ENCODE results near the gene FGF5. TPM values are rescaled to one million over a fixed set of nuclear protein-coding genes. Genes with fewer than 3 reads are reported as not detected.

The FGF5 gene
- total RNA-seq, 1 experiment from 2014 or later, result 2.6 TPM

DNA sequence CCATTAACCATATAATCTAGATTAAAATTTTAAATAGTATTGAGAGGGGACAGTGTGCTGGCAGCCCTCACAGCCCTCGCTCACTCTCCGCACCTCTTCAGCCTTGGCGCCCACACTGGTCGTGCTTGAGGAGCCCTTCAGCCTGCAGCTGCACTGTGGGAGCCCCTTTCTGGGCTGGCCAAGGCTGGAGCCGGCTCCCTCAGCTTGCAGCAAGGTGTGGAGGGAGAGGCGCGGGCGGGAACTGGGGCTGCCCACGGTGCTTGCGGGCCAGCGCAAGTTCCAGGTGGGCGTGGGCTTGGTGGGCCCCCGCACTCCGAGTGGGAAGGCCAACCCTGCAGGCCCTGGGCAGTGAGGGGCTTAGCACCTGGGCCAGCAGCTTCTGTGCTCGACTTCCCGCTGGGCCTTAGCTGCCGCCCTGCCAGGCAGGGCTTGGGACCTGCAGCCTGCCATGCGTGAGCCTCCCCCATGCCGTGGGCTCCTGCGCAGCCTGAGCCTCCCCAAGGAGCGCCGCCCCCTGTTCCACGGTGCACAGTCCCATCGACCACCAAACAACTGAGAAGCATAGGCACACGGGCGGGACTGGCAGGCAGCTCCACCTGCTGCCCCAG lies 36.3 kb downstream of the FGF5 start:
- Histone ChIP-seq H3K4me3 (ENCODE audit: low read length) (no peak overlapping the region), H4K20me1 (ENCODE audit: low read length) (no peaks in the 10 kb centered on the region), H3K79me2 (ENCODE audit: low read length) (no peaks in the 10 kb centered on the region), H3K36me3 (ENCODE audit: low read depth, low read length) (no peaks in the 10 kb centered on the region), H3K4me1 (ENCODE audit: insufficient read depth, low read length) (peaks cover 32% of the 10 kb centered on the region), H3K4me2 (ENCODE audit: low read length) (no peak overlapping the region), H3K27ac (ENCODE audit: low read length) (no peak overlapping the region), H3F3A (ENCODE audit: low read length, unreplicated experiment) (no peaks in the 10 kb centered on the region), H3K9ac (ENCODE audit: low read length) (no peak overlapping the region), H3K27me3 (ENCODE audit: low read length) (no peaks in the 10 kb centered on the region), H3K9me2 (replicated peaks; ENCODE audit: low read length) (no peaks in the 10 kb centered on the region), H2AFZ (ENCODE audit: low read length) (no peak overlapping the region), H3K9me3 (ENCODE audit: low read length) (no peaks in the 10 kb centered on the region)
- ATAC-seq (no peak), DNase-seq (no peak)
- BruUV-seq (replicated peaks), result no TSS peak
- ChIA-PET CTCF (no interaction called here), POLR2A (ENCODE audit: unreplicated experiment) (no interaction called here)
- intact Hi-C loops (cut with micrococcal nuclease), result no loop called here
- TF ChIP-seq CTCF (conservative IDR thresholded peaks at IDR 0.05; ENCODE audit: low read depth, low read length), result no peak
- no peak for TF ChIP-seq EZH2 (IDR thresholded peaks at IDR 0.05; ENCODE audit: low read length, unreplicated experiment)
- no peak for TF ChIP-seq EZH2phosphoT487 (IDR thresholded peaks at IDR 0.05; ENCODE audit: borderline replicate concordance, low read length)

- POLR2A ChIA-PET (ENCODE audit: unreplicated experiment), result no interaction called here
- no TSS peak for BruUV-seq (replicated peaks)
- Histone ChIP-seq H3K9me3 (ENCODE audit: low read length) (no peaks in the 10 kb centered on the region), H3K79me2 (ENCODE audit: low read length) (no peaks in the 10 kb centered on the region), H3K27me3 (ENCODE audit: low read length) (no peaks in the 10 kb centered on the region), H3K4me3 (ENCODE audit: low read length) (no peak overlapping the region), H3K9ac (ENCODE audit: low read length) (no peak overlapping the region), H3K9me2 (replicated peaks; ENCODE audit: low read length) (no peaks in the 10 kb centered on the region), H4K20me1 (ENCODE audit: low read length) (no peaks in the 10 kb centered on the region), H3K4me1 (ENCODE audit: insufficient read depth, low read length) (peaks cover 55% of the 10 kb centered on the region), H3F3A (ENCODE audit: low read length, unreplicated experiment) (no peaks in the 10 kb centered on the region), H3K36me3 (ENCODE audit: low read depth, low read length) (no peaks in the 10 kb centered on the region), H3K27ac (ENCODE audit: low read length) (peak overlapping the region; percentile 76), H3K4me2 (ENCODE audit: low read length) (peak overlapping the region; percentile 76), H2AFZ (ENCODE audit: low read length) (no peak overlapping the region)
- DNase-seq (peak; percentile 48), ATAC-seq (0 out of 2 replicates have a peak, but pooled peaks have one; percentile 21)
- CTCF ChIA-PET, result no interaction called here
- TF ChIP-seq CTCF (conservative IDR thresholded peaks at IDR 0.05; ENCODE audit: low read depth, low read length) (no peak), EZH2phosphoT487 (IDR thresholded peaks at IDR 0.05; ENCODE audit: borderline replicate concordance, low read length) (no peak), EZH2 (IDR thresholded peaks at IDR 0.05; ENCODE audit: low read length, unreplicated experiment) (no peak)
- intact Hi-C loops (cut with micrococcal nuclease), result loop anchor here (5.0 kb wide), 1 partner anchor 38 kb away; the partner anchor contains the start of gene FGF5
Measured at GRCh38 chr4:80305466-80305865, 39.0 kb downstream of the FGF5 start.

DNA sequence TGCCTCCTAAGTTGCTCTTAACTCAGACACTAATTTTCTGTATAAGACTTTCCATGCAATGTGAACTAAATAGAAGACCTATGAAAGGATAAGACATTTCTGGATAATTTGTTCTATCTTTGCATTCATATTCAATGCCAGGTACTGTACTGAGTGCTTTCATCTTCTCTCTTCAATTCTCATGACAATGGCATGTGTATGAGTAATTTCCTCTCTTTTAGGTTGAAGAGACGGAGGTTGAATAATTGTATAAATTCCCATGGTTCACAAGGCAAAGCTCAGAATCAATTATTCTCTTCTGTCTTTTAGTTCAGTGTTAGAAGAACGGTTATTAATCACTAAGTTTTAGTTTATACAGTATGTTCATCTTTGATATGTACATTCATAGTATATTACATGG lies 39.8 kb downstream of the FGF5 start:
- Histone ChIP-seq H3K27ac (ENCODE audit: low read length) (peak overlapping the region; percentile 76), H2AFZ (ENCODE audit: low read length) (no peak overlapping the region), H3K9me2 (replicated peaks; ENCODE audit: low read length) (no peaks in the 10 kb centered on the region), H3F3A (ENCODE audit: low read length, unreplicated experiment) (no peaks in the 10 kb centered on the region), H3K4me3 (ENCODE audit: low read length) (no peak overlapping the region), H3K36me3 (ENCODE audit: low read depth, low read length) (no peaks in the 10 kb centered on the region), H3K9me3 (ENCODE audit: low read length) (no peaks in the 10 kb centered on the region), H4K20me1 (ENCODE audit: low read length) (no peaks in the 10 kb centered on the region), H3K79me2 (ENCODE audit: low read length) (no peaks in the 10 kb centered on the region), H3K9ac (ENCODE audit: low read length) (peak overlapping the region; percentile 15; the same call in 1 of the 2 replicates), H3K4me2 (ENCODE audit: low read length) (peak overlapping the region; percentile 76), H3K4me1 (ENCODE audit: insufficient read depth, low read length) (peaks cover 55% of the 10 kb centered on the region), H3K27me3 (ENCODE audit: low read length) (no peaks in the 10 kb centered on the region)
- no TSS peak for BruUV-seq (replicated peaks)
- ChIA-PET POLR2A (ENCODE audit: unreplicated experiment) (no interaction called here), CTCF (no interaction called here)
- ATAC-seq, result peak; percentile 59
- TF ChIP-seq CTCF (conservative IDR thresholded peaks at IDR 0.05; ENCODE audit: low read depth, low read length), result no peak
- no peak for TF ChIP-seq EZH2phosphoT487 (IDR thresholded peaks at IDR 0.05; ENCODE audit: borderline replicate concordance, low read length)
- no peak for TF ChIP-seq EZH2 (IDR thresholded peaks at IDR 0.05; ENCODE audit: low read length, unreplicated experiment)
- peak; percentile 67 for DNase-seq
- intact Hi-C loops (cut with micrococcal nuclease), result loop anchor here (5.0 kb wide), 1 partner anchor 39 kb away; the partner anchor contains the start of gene FGF5
